ENCODE measurements around the gene MALAT1. TPM values are rescaled to one million over a fixed set of nuclear protein-coding genes. Genes with fewer than 3 reads are reported as not detected.

The MALAT1 gene
- total RNA-seq, 1 donor from 2014 or later: 16,546 TPM

GRCh38 chr11:65549096-65549495 is 50.3 kb downstream of the MALAT1 start:
- H3K27ac Mint-ChIP-seq: no peak overlapping the region
- no peak for TF ChIP-seq CTCF (IDR thresholded peaks at IDR 0.05; ENCODE audit: unreplicated experiment)
- peaks cover 12% of the 10 kb centered on the region for H3K36me3 Mint-ChIP-seq (ENCODE audit: insufficient read depth)
- H3K4me3 Mint-ChIP-seq (ENCODE audit: low read depth): no peak overlapping the region
- peaks cover 51% of the 10 kb centered on the region for H3K27me3 Mint-ChIP-seq
- no peak for DNase-seq (ENCODE audit: low spot score, unreplicated experiment)
- H3K4me1 Mint-ChIP-seq (ENCODE audit: low read depth): peaks cover 24% of the 10 kb centered on the region
- no peaks in the 10 kb centered on the region for H3K9me3 Mint-ChIP-seq (ENCODE audit: low read depth)

GRCh38 chr11:65551572-65552387 is 52.9 kb downstream of the MALAT1 start:
- Mint-ChIP-seq H3K27ac (peak overlapping the region; percentile 18), H3K9me3 (ENCODE audit: low read depth) (no peaks in the 10 kb centered on the region), H3K36me3 (ENCODE audit: insufficient read depth) (peaks cover 2% of the 10 kb centered on the region), H3K27me3 (peaks cover 50% of the 10 kb centered on the region), H3K4me3 (ENCODE audit: low read depth) (no peak overlapping the region), H3K4me1 (ENCODE audit: low read depth) (peaks cover 15% of the 10 kb centered on the region)
- TF ChIP-seq CTCF (IDR thresholded peaks at IDR 0.05; ENCODE audit: unreplicated experiment): peak; percentile 52
- peak; percentile 55 for DNase-seq (ENCODE audit: low spot score, unreplicated experiment)

GRCh38 chr11:65552388-65552951 is 53.6 kb downstream of the MALAT1 start:
- H3K27ac Mint-ChIP-seq: peak overlapping the region; percentile 50
- H3K4me3 Mint-ChIP-seq (ENCODE audit: low read depth): no peak overlapping the region
- no peak for TF ChIP-seq CTCF (IDR thresholded peaks at IDR 0.05; ENCODE audit: unreplicated experiment)
- peaks cover 21% of the 10 kb centered on the region for H3K4me1 Mint-ChIP-seq (ENCODE audit: low read depth)
- DNase-seq (ENCODE audit: low spot score, unreplicated experiment): no peak
- no peaks in the 10 kb centered on the region for H3K9me3 Mint-ChIP-seq (ENCODE audit: low read depth)
- H3K27me3 Mint-ChIP-seq: peaks cover 49% of the 10 kb centered on the region
- H3K36me3 Mint-ChIP-seq (ENCODE audit: insufficient read depth): peaks cover 2% of the 10 kb centered on the region

GRCh38 chr11:65553301-65554001 is 54.6 kb downstream of the MALAT1 start:
- Mint-ChIP-seq H3K9me3 (ENCODE audit: low read depth) (no peaks in the 10 kb centered on the region), H3K4me1 (ENCODE audit: low read depth) (peaks cover 21% of the 10 kb centered on the region), H3K4me3 (ENCODE audit: low read depth) (no peak overlapping the region), H3K27me3 (peaks cover 40% of the 10 kb centered on the region), H3K36me3 (ENCODE audit: insufficient read depth) (no peaks in the 10 kb centered on the region), H3K27ac (no peak overlapping the region)
- DNase-seq (ENCODE audit: low spot score, unreplicated experiment): no peak
- TF ChIP-seq CTCF (IDR thresholded peaks at IDR 0.05; ENCODE audit: unreplicated experiment): no peak

GRCh38 chr11:65554057-65554818 is 55.4 kb downstream of the MALAT1 start:
- peaks cover 21% of the 10 kb centered on the region for H3K4me1 Mint-ChIP-seq (ENCODE audit: low read depth)
- no peak for TF ChIP-seq CTCF (IDR thresholded peaks at IDR 0.05; ENCODE audit: unreplicated experiment)
- DNase-seq (ENCODE audit: low spot score, unreplicated experiment): no peak
- H3K36me3 Mint-ChIP-seq (ENCODE audit: insufficient read depth): no peaks in the 10 kb centered on the region
- H3K27me3 Mint-ChIP-seq: peaks cover 32% of the 10 kb centered on the region
- peak overlapping the region; percentile 82 for H3K27ac Mint-ChIP-seq
- no peak overlapping the region for H3K4me3 Mint-ChIP-seq (ENCODE audit: low read depth)
- no peaks in the 10 kb centered on the region for H3K9me3 Mint-ChIP-seq (ENCODE audit: low read depth)

Data from progenitor cell of endocrine pancreas (in vitro differentiated cells).